HEK293 (cell line): ENCODE data around the gene FAAP100.

ENCODE experiments used
- CTCF ChIA-PET: fragments of 350-600 bp; formaldehyde crosslinking; extraction: SDS; loops from one replicate; lab custom pipeline; 2021; ENCODE audit warnings: antibody characterized with exemption; lab: Yijun Ruan, JAX
- POLR2A ChIA-PET: fragments of 300-600 bp; formaldehyde crosslinking; extraction: SDS; loops from one replicate; lab custom pipeline; 2020; ENCODE audit warnings: antibody characterized with exemption, inconsistent platforms; lab: Yijun Ruan, JAX
- H3K27ac ChIP-seq: fragments of 200-500 bp; sonication (Bioruptor generic); 2 replicates; pipeline ENCODE4 v1.5.1; 2014; ENCODE audit warnings: low read depth, low read length, control low read depth, inconsistent platforms; ENCODE audit errors: extremely low read depth
- H3K36me3 ChIP-seq, 2 experiments: fragments of 200-500 bp in 1 of 2; sonication (Bioruptor generic) in 1 of 2; 1 replicate in 1 of 2; 2 replicates in 1 of 2; pipeline ENCODE4 v1.5.1; 2014 to 2017; ENCODE audit warnings: inconsistent platforms in 2 of 2, low read length in 2 of 2; ENCODE audit not compliant: control insufficient read depth in 2 of 2, insufficient read depth in 1 of 2
- H3K4me1 ChIP-seq: fragments of 200-500 bp; sonication (Bioruptor generic); 2 replicates; pipeline ENCODE4 v1.5.1; 2014; ENCODE audit warnings: mild to moderate bottlenecking, low read length, inconsistent platforms; ENCODE audit not compliant: control insufficient read depth, insufficient read depth
- H3K4me3 ChIP-seq: 2 replicates; pipeline ENCODE4 v1.5.1; 2011; ENCODE audit warnings: low read depth, mild to moderate bottlenecking, control low read depth, low read length, moderate library complexity
- H3K9me3 ChIP-seq: fragments of 200-500 bp; sonication (Bioruptor generic); 2 replicates; pipeline ENCODE4 v1.5.1; 2014; ENCODE audit warnings: low read depth, low read length, inconsistent platforms; ENCODE audit not compliant: control insufficient read depth, insufficient read depth
- BCL11A ChIP-seq: fragments of 450-650 bp; formaldehyde crosslinking; IDR thresholded peaks from 2 replicates; pipeline ENCODE4 v1.5.1; 2016; ENCODE audit warnings: low read depth, missing biosample characterization, missing genetic modification characterization
- BCL11B ChIP-seq: fragments of 450-650 bp; formaldehyde crosslinking; IDR thresholded peaks from 2 replicates; pipeline ENCODE4 v1.5.1; 2016; ENCODE audit warnings: low read depth, missing biosample characterization, missing genetic modification characterization
- KLF7 ChIP-seq: fragments of 450-650 bp; formaldehyde crosslinking; IDR thresholded peaks from 2 replicates; pipeline ENCODE4 v1.5.1; 2016; ENCODE audit warnings: missing biosample characterization, missing genetic modification characterization, borderline replicate concordance
- PRDM1 ChIP-seq: fragments of 450-650 bp; formaldehyde crosslinking; IDR thresholded peaks from 2 replicates; pipeline ENCODE4; 2016; ENCODE audit warnings: missing biosample characterization, missing genetic modification characterization
- ZBTB8A ChIP-seq: fragments of 450-650 bp; formaldehyde crosslinking; IDR thresholded peaks from 2 replicates; pipeline ENCODE4 v1.5.1; 2016; ENCODE audit warnings: missing biosample characterization, missing genetic modification characterization
- ZFHX2 ChIP-seq: fragments of 450-650 bp; formaldehyde crosslinking; conservative IDR thresholded peaks from 2 replicates; pipeline ENCODE4 v1.5.1; 2016; ENCODE audit warnings: missing biosample characterization, missing genetic modification characterization
- ZIC2 ChIP-seq: fragments of 450-650 bp; formaldehyde crosslinking; IDR thresholded peaks from 2 replicates; pipeline ENCODE4 v1.5.1; 2016; ENCODE audit warnings: missing biosample characterization, missing genetic modification characterization
- ZNF274 ChIP-seq, 2 experiments: fragments of 200-500 bp in 1 of 2; fragments of 450-650 bp in 1 of 2; sonication (Bioruptor generic) in 1 of 2; formaldehyde crosslinking in 1 of 2; IDR thresholded peaks; 2 replicates each; pipeline versions ENCODE4 v1.5.1 to v1.6.1; 2014 to 2016; ENCODE audit warnings: borderline replicate concordance in 1 of 2, inconsistent platforms in 1 of 2, low read length in 1 of 2, missing biosample characterization in 1 of 2, missing genetic modification characterization in 1 of 2
- ZNF501 ChIP-seq: fragments of 450-650 bp; formaldehyde crosslinking; IDR thresholded peaks from 2 replicates; pipeline ENCODE4 v1.5.1; 2016; ENCODE audit warnings: missing biosample characterization, missing genetic modification characterization
- ZNF670 ChIP-seq: fragments of 450-650 bp; formaldehyde crosslinking; IDR thresholded peaks from 2 replicates; pipeline ENCODE4 v1.5.1; 2016; ENCODE audit warnings: missing biosample characterization, missing genetic modification characterization, low read depth
- ZNF776 ChIP-seq: fragments of 450-650 bp; formaldehyde crosslinking; IDR thresholded peaks from 2 replicates; pipeline ENCODE4 v1.5.0; 2017; ENCODE audit warnings: missing biosample characterization, missing genetic modification characterization, borderline replicate concordance
- ZNF777 ChIP-seq: fragments of 450-650 bp; formaldehyde crosslinking; IDR thresholded peaks from 2 replicates; pipeline ENCODE4 v1.5.1; 2017; ENCODE audit warnings: missing biosample characterization, missing genetic modification characterization, borderline replicate concordance
- TF ChIP-seq, protein P1 (sequence below): fragments of 450-650 bp; formaldehyde crosslinking; IDR thresholded peaks from 2 replicates; pipeline ENCODE4 v1.5.1; 2016; ENCODE audit warnings: missing biosample characterization, missing genetic modification characterization
- TF ChIP-seq, protein P2 (sequence below): fragments of 450-650 bp; formaldehyde crosslinking; IDR thresholded peaks from 2 replicates; pipeline ENCODE4 v1.5.1; 2016; ENCODE audit warnings: missing biosample characterization, missing genetic modification characterization
- TF ChIP-seq, protein P3 (sequence below): fragments of 450-650 bp; formaldehyde crosslinking; IDR thresholded peaks from 2 replicates; pipeline ENCODE4 v1.5.1; 2016; ENCODE audit warnings: missing biosample characterization, missing genetic modification characterization, borderline replicate concordance

FAAP100 gene

DNA sequence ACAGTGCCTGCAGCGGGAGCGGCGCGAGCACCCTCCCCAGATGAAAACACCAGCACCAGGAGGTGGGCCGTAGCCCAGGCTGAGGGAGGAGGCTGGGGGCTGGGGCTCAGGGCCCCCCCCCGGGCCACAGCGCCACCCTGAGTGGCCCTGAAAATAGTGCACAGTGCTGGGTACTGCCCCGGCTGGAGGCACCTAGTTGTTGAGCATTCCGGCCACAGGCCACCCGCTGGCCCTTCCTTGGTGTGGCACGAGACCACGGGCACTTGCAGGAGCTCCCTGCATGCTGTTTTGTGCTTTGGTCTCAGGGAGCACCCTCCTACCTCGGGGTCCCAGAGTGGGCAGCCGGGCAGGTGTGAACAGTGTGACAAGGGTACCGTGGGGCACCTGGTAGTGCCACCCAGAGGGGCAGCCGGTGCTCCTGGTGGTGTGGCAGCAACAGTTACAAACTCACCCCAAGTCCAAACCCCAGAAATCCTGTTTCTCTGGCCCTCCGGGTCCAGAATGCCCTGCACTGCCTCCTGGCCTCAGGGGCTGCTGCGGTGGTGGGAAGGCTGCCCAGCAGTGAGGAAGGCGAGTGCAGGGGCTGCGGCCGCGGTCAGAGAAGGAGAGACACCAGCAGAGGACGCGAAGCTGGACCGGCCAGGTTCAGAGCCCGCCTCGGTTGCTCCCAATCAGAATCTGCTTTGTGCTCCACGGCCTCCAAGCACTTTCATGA, 12.0 kb downstream of the FAAP100 start:
- no peak overlapping the region for H3K27ac ChIP-seq
- H3K36me3 ChIP-seq, result peaks cover 0 to 61% of the 10 kb centered on the region in 2 experiments; a peak in 2 of 3 replicates
- POLR2A ChIA-PET, result interaction anchor here (0.7 to 1.0 kb wide), 2 partner anchors 12 to 27 kb away, joined by 3 to 4 read pairs; partner anchors contain the start of genes ACTG1 and FAAP100
- H3K4me3 ChIP-seq, result no peak overlapping the region
- H3K4me1 ChIP-seq, result no peaks in the 10 kb centered on the region
- CTCF ChIA-PET, result interaction anchor here (1.4 kb wide), 1 partner anchor 61 kb away, joined by 3 read pairs; no protein-coding TSS in a partner anchor
- TF ChIP-seq, protein P1, sequence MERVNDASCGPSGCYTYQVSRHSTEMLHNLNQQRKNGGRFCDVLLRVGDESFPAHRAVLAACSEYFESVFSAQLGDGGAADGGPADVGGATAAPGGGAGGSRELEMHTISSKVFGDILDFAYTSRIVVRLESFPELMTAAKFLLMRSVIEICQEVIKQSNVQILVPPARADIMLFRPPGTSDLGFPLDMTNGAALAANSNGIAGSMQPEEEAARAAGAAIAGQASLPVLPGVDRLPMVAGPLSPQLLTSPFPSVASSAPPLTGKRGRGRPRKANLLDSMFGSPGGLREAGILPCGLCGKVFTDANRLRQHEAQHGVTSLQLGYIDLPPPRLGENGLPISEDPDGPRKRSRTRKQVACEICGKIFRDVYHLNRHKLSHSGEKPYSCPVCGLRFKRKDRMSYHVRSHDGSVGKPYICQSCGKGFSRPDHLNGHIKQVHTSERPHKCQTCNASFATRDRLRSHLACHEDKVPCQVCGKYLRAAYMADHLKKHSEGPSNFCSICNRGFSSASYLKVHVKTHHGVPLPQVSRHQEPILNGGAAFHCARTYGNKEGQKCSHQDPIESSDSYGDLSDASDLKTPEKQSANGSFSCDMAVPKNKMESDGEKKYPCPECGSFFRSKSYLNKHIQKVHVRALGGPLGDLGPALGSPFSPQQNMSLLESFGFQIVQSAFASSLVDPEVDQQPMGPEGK (tag by site-specific recombination), result 0 out of 2 replicates have a peak, but pooled peaks have one; percentile 24
- TF ChIP-seq ZNF777 (tag by site-specific recombination), result no peak
- TF ChIP-seq, protein P2, sequence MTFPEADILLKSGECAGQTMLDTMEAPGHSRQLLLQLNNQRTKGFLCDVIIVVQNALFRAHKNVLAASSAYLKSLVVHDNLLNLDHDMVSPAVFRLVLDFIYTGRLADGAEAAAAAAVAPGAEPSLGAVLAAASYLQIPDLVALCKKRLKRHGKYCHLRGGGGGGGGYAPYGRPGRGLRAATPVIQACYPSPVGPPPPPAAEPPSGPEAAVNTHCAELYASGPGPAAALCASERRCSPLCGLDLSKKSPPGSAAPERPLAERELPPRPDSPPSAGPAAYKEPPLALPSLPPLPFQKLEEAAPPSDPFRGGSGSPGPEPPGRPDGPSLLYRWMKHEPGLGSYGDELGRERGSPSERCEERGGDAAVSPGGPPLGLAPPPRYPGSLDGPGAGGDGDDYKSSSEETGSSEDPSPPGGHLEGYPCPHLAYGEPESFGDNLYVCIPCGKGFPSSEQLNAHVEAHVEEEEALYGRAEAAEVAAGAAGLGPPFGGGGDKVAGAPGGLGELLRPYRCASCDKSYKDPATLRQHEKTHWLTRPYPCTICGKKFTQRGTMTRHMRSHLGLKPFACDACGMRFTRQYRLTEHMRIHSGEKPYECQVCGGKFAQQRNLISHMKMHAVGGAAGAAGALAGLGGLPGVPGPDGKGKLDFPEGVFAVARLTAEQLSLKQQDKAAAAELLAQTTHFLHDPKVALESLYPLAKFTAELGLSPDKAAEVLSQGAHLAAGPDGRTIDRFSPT (tag by site-specific recombination), result peak; percentile 54; the same call in 1 of the 2 replicates
- TF ChIP-seq, all 188 proteins: peak for 2
- H3K9me3 ChIP-seq, result no peaks in the 10 kb centered on the region

DNA sequence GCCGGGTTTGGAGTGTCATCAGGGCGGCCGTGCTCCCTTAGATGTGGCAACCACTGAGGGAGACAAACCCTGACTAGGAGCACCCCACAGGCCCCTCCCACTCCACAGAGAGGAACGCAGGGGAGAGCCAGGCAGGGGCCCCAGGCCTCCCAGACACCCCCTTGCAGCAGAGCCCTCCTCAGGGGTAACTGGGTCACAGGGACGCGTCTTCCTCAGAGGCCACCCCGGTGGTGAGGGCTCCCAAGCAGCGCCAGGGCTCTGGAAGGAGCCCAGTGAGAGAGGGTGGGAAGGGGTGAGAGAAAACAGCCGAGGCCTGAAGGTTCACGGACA, 12.6 kb downstream of the FAAP100 start:
- CTCF ChIA-PET, result no interaction called here
- POLR2A ChIA-PET, result interaction anchor here (1.0 kb wide), 1 partner anchor 27 kb away, joined by 3 read pairs; the partner anchor contains the start of gene ACTG1

More for the DNA sequence above, 12.6 kb downstream of the FAAP100 start:
- no peak overlapping the region for H3K27ac ChIP-seq
- H3K9me3 ChIP-seq, result no peaks in the 10 kb centered on the region
- no peak for TF ChIP-seq BCL11A (tag by site-specific recombination)
- no peak for TF ChIP-seq ZBTB8A (tag by site-specific recombination)
- TF ChIP-seq ZNF670 (tag by site-specific recombination), result no peak
- TF ChIP-seq ZFHX2 (tag by site-specific recombination), result no peak
- no peak for TF ChIP-seq PRDM1 (tag by site-specific recombination)
- TF ChIP-seq, protein P3, sequence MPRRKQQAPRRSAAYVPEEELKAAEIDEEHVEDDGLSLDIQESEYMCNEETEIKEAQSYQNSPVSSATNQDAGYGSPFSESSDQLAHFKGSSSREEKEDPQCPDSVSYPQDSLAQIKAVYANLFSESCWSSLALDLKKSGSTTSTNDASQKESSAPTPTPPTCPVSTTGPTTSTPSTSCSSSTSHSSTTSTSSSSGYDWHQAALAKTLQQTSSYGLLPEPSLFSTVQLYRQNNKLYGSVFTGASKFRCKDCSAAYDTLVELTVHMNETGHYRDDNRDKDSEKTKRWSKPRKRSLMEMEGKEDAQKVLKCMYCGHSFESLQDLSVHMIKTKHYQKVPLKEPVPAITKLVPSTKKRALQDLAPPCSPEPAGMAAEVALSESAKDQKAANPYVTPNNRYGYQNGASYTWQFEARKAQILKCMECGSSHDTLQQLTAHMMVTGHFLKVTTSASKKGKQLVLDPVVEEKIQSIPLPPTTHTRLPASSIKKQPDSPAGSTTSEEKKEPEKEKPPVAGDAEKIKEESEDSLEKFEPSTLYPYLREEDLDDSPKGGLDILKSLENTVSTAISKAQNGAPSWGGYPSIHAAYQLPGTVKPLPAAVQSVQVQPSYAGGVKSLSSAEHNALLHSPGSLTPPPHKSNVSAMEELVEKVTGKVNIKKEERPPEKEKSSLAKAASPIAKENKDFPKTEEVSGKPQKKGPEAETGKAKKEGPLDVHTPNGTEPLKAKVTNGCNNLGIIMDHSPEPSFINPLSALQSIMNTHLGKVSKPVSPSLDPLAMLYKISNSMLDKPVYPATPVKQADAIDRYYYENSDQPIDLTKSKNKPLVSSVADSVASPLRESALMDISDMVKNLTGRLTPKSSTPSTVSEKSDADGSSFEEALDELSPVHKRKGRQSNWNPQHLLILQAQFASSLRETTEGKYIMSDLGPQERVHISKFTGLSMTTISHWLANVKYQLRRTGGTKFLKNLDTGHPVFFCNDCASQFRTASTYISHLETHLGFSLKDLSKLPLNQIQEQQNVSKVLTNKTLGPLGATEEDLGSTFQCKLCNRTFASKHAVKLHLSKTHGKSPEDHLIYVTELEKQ, result no peak
- no peak for TF ChIP-seq ZNF776
- no peak for TF ChIP-seq BCL11B (tag by site-specific recombination)
- TF ChIP-seq ZNF501, result no peak
- TF ChIP-seq ZNF274 (IDR thresholded peaks at IDR 0.05; ENCODE audit: low read length), result no peak
- no peak for TF ChIP-seq ZNF274 (tag by site-specific recombination; IDR thresholded peaks at IDR 0.05; ENCODE audit: borderline replicate concordance)
- no peak for TF ChIP-seq ZIC2 (tag by site-specific recombination)
- no peak for TF ChIP-seq KLF7 (tag by site-specific recombination)
- H3K4me3 ChIP-seq, result no peak overlapping the region
- H3K4me1 ChIP-seq, result no peaks in the 10 kb centered on the region
- peaks cover 0 to 56% of the 10 kb centered on the region in 2 experiments; a peak in 2 of 3 replicates for H3K36me3 ChIP-seq
